PC-3 (cell line): ENCODE measurements around the gene TRIL. TPM values are rescaled to one million over a fixed set of nuclear protein-coding genes. Genes with fewer than 3 reads are reported as not detected.

Source experiments
- ATAC-seq: fragments of 200-7000 bp; cut with Tn5 transposase; 2 replicates; pipeline ENCODE4 v1.9.1; 2020; ENCODE audit warnings: mild to moderate bottlenecking, moderate library complexity
- BruUV-seq: library from RNA; stranded (reverse); fragments of 400-500 nt; replicated peaks from 2 replicates; lab custom pipeline; 2021; lab: Mats Ljungman, UMichigan
- CTCF ChIA-PET: fragments of 300-600 bp; sonication (Branson Sonifier 250); formaldehyde crosslinking; loops from one replicate; lab custom pipeline; 2022; ENCODE audit warnings: antibody characterized with exemption; lab: Charles Lee
- POLR2A ChIA-PET: fragments of 300-600 bp; sonication (Branson Sonifier 250); formaldehyde crosslinking; loops from one replicate; lab custom pipeline; 2022; ENCODE audit warnings: antibody characterized with exemption; ENCODE audit not compliant: unreplicated experiment; lab: Charles Lee
- DNase-seq: peaks from one replicate; pipeline ENCODE4 v3.0.0-alpha.2; 2015
- H2AFZ ChIP-seq: fragments of 300-600 bp; sonication (generic); 2 replicates; pipeline ENCODE4 v1.6.0; 2016; ENCODE audit warnings: antibody characterized with exemption, low read length
- H3F3A ChIP-seq: fragments of 300-600 bp; sonication (generic); one replicate; pipeline ENCODE4 v1.6.0; 2017; ENCODE audit warnings: antibody characterized with exemption, low read length, control low read depth, mild to moderate bottlenecking; ENCODE audit not compliant: unreplicated experiment
- H3K27ac ChIP-seq: fragments of 300-600 bp; sonication (generic); 2 replicates; pipeline ENCODE4 v1.5.1; 2016; ENCODE audit warnings: mild to moderate bottlenecking, low read length
- H3K27me3 ChIP-seq: fragments of 300-600 bp; sonication (generic); 2 replicates; pipeline ENCODE4 v1.6.1; 2016; ENCODE audit warnings: low read length, mixed read lengths
- H3K36me3 ChIP-seq: fragments of 300-600 bp; sonication (generic); 2 replicates; pipeline ENCODE4 v1.6.1; 2016; ENCODE audit warnings: low read depth, mixed run types, low read length, mixed read lengths
- H3K4me1 ChIP-seq: fragments of 300-600 bp; sonication (generic); 2 replicates; pipeline ENCODE4 v1.5.1; 2016; ENCODE audit warnings: low read length; ENCODE audit not compliant: insufficient read depth
- H3K4me2 ChIP-seq: fragments of 300-600 bp; sonication (generic); 2 replicates; pipeline ENCODE4 v1.6.0; 2016; ENCODE audit warnings: low read length
- H3K4me3 ChIP-seq: fragments of 300-600 bp; sonication (generic); 2 replicates; pipeline ENCODE4 v1.5.1; 2016; ENCODE audit warnings: mild to moderate bottlenecking, low read length, mixed read lengths
- H3K79me2 ChIP-seq: fragments of 300-600 bp; sonication (generic); 2 replicates; pipeline ENCODE4 v1.6.1; 2017; ENCODE audit warnings: low read length, mixed read lengths
- H3K9ac ChIP-seq: fragments of 300-600 bp; sonication (generic); 2 replicates; pipeline ENCODE4 v1.6.0; 2016; ENCODE audit warnings: mild to moderate bottlenecking, low read length
- H3K9me2 ChIP-seq: fragments of 300-600 bp; sonication (generic); replicated peaks from 2 replicates; pipeline ENCODE4 v1.6.1; 2016; ENCODE audit warnings: mixed run types, low read length, mixed read lengths
- H3K9me3 ChIP-seq: fragments of 300-600 bp; sonication (generic); 2 replicates; pipeline ENCODE4 v1.6.1; 2016; ENCODE audit warnings: low read length, mixed read lengths
- H4K20me1 ChIP-seq: fragments of 300-600 bp; sonication (generic); 2 replicates; pipeline ENCODE4 v1.6.1; 2016; ENCODE audit warnings: low read length, mixed read lengths
- EZH2 ChIP-seq: fragments of 300-600 bp; sonication (generic); IDR thresholded peaks from one replicate; pipeline ENCODE4 v1.6.1; 2017; ENCODE audit warnings: antibody characterized with exemption, mild to moderate bottlenecking, low read length; ENCODE audit not compliant: unreplicated experiment
- EZH2phosphoT487 ChIP-seq: fragments of 300-600 bp; sonication (generic); IDR thresholded peaks from 2 replicates; pipeline ENCODE4 v1.6.1; 2018; ENCODE audit warnings: mild to moderate bottlenecking, antibody characterized with exemption, low read length, borderline replicate concordance
- intact Hi-C: fragments of 100-400 bp; cut with micrococcal nuclease; formaldehyde crosslinking; loops from 2 replicates; pipeline ENCODE4 v1.9.0; 2023
- total RNA-seq: library from RNA; depleted of rRNA; stranded (reverse); fragments of >200 nt; gene quantifications from 2 replicates; pipeline ENCODE4 v1.2.3, GENCODE V29; 2014
- TF ChIP-seq, protein P1 (sequence below): fragments of 300-600 bp; sonication (generic); conservative IDR thresholded peaks from 2 replicates; pipeline ENCODE4 v1.5.1; 2017; ENCODE audit warnings: antibody characterized with exemption, low read depth, mild to moderate bottlenecking, low read length

The TRIL gene
- total RNA-seq, 1 experiment from 2014 or later, result 0.29 TPM

DNA sequence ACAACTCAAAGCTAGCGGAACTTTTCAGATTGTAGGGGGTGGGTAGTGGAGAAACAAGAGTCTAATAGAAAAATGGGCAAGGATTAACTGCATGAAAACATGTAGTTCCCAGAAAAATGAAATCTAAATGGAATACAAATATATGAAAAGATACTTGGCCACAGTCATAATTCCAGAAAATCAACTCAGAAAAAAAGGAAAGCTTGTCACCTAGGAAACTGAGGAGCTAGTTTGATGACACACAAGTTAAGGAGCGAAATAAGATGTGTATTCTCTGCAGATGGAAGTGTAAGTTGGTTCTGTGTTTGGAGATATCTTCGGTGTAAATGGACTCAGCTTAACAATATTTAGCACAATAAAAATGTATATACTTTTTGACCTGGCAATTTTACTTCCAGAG, 52.7 kb downstream of the TRIL start:
- Histone ChIP-seq H4K20me1 (no peaks in the 10 kb centered on the region), H3K9ac (no peak overlapping the region), H3F3A (no peaks in the 10 kb centered on the region), H3K27me3 (no peaks in the 10 kb centered on the region), H3K36me3 (no peaks in the 10 kb centered on the region), H3K4me1 (no peaks in the 10 kb centered on the region), H3K27ac (no peak overlapping the region), H2AFZ (no peak overlapping the region), H3K4me2 (no peak overlapping the region), H3K9me2 (no peaks in the 10 kb centered on the region), H3K79me2 (no peaks in the 10 kb centered on the region), H3K9me3 (no peaks in the 10 kb centered on the region), H3K4me3 (no peak overlapping the region)
- intact Hi-C loops, result no loop called here
- ATAC-seq (no peak), DNase-seq (no peak)
- BruUV-seq, result no TSS peak
- ChIA-PET CTCF (interaction anchor here (0.7 kb wide), 1 partner anchor 40 kb away, joined by 3 read pairs; no protein-coding TSS in a partner anchor), POLR2A (no interaction called here)
- TF ChIP-seq, protein P1, sequence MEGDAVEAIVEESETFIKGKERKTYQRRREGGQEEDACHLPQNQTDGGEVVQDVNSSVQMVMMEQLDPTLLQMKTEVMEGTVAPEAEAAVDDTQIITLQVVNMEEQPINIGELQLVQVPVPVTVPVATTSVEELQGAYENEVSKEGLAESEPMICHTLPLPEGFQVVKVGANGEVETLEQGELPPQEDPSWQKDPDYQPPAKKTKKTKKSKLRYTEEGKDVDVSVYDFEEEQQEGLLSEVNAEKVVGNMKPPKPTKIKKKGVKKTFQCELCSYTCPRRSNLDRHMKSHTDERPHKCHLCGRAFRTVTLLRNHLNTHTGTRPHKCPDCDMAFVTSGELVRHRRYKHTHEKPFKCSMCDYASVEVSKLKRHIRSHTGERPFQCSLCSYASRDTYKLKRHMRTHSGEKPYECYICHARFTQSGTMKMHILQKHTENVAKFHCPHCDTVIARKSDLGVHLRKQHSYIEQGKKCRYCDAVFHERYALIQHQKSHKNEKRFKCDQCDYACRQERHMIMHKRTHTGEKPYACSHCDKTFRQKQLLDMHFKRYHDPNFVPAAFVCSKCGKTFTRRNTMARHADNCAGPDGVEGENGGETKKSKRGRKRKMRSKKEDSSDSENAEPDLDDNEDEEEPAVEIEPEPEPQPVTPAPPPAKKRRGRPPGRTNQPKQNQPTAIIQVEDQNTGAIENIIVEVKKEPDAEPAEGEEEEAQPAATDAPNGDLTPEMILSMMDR, result no peak
- TF ChIP-seq EZH2, result no peak
- TF ChIP-seq EZH2phosphoT487, result no peak

DNA sequence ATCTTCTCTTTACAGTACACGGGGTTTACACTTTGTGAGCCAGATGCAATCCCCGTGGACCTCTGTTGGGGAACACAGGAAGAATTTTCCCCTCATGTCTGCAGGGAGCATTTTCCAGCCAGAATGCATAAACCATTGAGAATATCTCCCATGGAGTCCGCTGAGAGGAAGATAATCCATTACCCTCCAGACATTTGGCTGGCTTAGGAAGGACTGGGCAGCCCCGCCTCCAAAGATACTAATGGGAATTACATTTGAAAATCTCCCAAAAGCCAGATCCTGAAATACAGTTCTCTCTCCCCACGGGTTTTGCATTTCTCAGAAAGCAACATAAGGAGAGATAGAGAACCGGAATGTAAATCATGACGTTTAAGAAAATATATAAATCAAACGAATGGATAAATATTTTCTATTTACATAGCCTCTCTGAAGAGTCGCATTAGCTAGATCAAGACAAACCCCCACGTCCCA, 53.5 kb downstream of the TRIL start:
- H3K27ac ChIP-seq, result no peak overlapping the region
- no peak for TF ChIP-seq EZH2
- TF ChIP-seq, protein P1, result no peak
- H3K4me3 ChIP-seq, result no peak overlapping the region
- POLR2A ChIA-PET, result no interaction called here
- no peaks in the 10 kb centered on the region for H3K4me1 ChIP-seq
- intact Hi-C loops, result no loop called here
- no peak overlapping the region for H3K4me2 ChIP-seq
- DNase-seq (no peak), ATAC-seq (no peak)
- no peaks in the 10 kb centered on the region for H4K20me1 ChIP-seq
- BruUV-seq, result no TSS peak
- H3F3A ChIP-seq, result no peaks in the 10 kb centered on the region
- H3K79me2 ChIP-seq, result no peaks in the 10 kb centered on the region
- H3K36me3 ChIP-seq, result no peaks in the 10 kb centered on the region
- no peak overlapping the region for H2AFZ ChIP-seq
- CTCF ChIA-PET, result no interaction called here
- H3K9me2 ChIP-seq, result no peaks in the 10 kb centered on the region
- H3K9me3 ChIP-seq, result no peaks in the 10 kb centered on the region
- no peaks in the 10 kb centered on the region for H3K27me3 ChIP-seq
- H3K9ac ChIP-seq, result no peak overlapping the region

DNA sequence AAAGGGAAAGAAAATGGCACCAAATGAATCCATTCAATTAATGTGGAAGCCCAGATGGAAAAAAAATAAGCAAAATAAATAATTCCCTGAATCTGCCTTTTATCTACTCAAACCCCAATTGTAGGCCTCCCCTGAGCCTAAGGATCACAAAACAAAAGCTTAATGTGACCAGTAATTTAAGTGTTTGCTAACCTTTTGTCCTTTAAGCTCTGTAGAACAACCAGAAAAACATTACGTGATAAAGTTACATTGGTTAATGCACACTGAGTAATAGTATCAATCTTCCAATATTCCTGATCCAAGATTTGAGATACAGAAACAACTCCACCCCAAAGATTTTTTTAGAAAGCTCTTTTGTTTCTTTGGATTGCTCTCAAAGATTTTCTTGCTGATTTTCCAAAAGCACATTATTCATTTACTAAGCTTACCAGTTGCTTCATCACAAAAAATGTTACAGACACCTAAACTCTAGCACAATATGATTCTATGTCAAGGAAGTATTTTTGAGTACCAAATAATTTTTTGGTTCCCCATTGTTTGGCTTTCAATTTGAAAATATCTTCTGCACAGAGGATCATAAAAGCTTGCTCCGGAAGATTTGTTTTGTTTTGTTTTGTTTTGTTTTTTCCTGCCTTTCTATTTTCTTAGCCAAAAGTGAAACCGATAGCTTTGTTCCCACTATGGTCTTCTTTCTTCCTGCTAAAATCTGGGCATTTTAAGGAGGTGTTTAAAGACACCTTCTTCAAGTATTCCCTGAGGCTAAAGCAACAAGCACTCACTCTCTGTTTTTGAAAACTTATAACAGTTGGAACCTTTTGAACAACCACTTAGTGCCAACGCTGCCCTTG, 54.2 kb downstream of the TRIL start:
- BruUV-seq, result no TSS peak
- Histone ChIP-seq H3K9me3 (no peaks in the 10 kb centered on the region), H3K79me2 (no peaks in the 10 kb centered on the region), H3K4me3 (no peak overlapping the region), H4K20me1 (no peaks in the 10 kb centered on the region), H3K4me1 (no peaks in the 10 kb centered on the region), H3K9me2 (no peaks in the 10 kb centered on the region), H3K27me3 (no peaks in the 10 kb centered on the region), H3K9ac (no peak overlapping the region), H3K36me3 (no peaks in the 10 kb centered on the region), H3K27ac (no peak overlapping the region), H3K4me2 (no peak overlapping the region), H2AFZ (no peak overlapping the region), H3F3A (no peaks in the 10 kb centered on the region)
- intact Hi-C loops, result no loop called here
- TF ChIP-seq, protein P1, result no peak
- TF ChIP-seq EZH2phosphoT487 (no peak), EZH2 (no peak)
- POLR2A ChIA-PET, result no interaction called here
- DNase-seq (no peak), ATAC-seq (no peak)
- CTCF ChIA-PET, result no interaction called here
